HG02759 (cell line): ENCODE results near the gene KCND3.

ENCODE experiments used
- ATAC-seq: cut with Tn5 transposase; IDR thresholded peaks from one replicate; pipeline ENCODE4 v1.9.1; 2021; ENCODE audit warnings: mild to moderate bottlenecking, moderate library complexity; ENCODE audit not compliant: unreplicated experiment

KCND3 gene

DNA sequence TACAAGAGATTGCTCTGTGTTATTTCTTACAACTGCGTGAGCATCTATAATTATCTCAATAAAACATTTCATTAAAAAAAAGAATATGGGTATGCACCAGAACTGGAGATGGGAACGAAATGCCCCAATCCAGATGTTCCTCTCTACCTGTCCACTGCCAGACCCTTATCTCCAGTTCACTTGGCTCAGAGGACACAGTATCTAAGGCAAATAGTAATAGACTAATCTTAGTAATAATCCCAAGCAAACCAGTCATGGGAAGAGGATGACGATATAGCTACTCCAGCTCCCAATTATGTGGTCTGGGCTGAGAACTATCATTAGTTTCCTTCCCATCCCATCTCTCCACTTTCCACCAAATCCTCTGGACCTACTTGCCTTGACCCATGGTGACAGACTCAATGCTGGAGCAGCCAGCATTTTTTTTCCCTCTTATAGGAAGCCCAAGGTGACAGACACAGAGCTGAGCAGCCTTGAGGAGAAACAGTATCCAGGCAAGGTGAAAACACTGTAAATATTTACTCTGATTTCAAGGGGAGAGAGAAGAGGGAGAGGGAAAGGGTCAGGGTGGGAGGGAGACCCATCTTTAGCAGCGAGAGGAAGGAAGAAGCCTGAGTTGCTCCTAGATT lies 205.1 kb downstream of the KCND3 start:
- ATAC-seq, result no peak

DNA sequence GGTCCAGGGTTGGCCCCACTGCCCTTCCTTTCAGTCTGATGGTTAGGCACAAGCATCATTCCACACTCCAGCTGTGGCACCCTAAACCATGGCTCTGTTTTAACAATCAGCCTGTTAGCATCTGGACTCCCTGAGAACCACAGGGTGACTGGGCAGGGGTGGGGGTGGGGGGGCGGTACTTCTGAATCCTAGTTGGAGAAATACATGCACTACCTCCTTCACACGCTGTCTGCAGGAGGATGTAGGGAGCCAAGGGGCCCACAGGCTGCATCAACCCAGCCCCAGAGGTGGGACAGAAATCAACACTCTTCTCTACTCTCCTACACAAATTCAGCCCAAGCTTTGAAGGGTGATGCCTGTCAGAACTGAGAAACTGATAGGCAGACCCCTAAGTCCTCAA lies 209.9 kb downstream of the KCND3 start:
- ATAC-seq, result no peak

DNA sequence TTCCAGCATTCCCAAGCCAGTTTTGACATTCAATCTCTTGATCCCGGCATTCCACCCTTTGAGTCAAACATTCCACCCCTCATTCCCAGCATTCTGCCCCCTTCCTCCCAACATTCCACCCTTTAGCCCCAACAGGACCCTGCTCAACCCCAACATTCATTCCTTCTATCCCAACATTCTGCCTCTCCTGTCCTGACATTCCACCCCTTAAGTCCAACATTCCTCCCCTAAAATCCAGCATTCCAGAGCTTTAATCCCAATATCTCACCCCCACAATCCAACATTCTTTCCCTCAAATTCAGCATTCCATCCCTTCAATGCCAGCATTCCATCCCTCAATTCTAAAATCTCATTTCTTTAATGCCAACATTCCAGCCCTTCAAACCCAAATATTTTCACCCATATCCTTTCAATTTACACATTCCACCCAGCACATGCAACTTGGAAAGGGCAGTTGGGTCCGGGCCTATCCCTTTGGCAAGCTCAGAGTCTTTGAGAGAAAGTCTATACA lies 210.9 kb downstream of the KCND3 start:
- ATAC-seq, result no peak

DNA sequence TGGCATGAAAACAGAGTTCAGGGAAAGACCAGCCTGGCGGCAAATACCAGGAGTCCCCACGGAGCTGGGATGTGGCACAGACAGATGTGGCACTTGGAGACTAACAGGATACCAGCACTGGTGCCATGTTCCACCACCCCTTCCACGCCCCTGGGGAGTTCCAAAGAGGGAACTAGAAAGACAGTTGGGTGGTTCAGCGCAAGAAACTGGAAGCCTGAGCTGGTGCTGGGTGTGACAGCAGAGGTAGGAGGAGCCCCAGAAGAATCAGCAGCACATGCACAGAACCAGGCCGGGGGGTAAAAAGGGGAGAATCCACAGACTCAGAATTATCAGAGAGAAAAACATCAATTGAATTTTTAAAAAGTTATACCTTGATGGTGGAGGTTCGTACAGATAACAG lies 211.4 kb downstream of the KCND3 start:
- no peak for ATAC-seq

DNA sequence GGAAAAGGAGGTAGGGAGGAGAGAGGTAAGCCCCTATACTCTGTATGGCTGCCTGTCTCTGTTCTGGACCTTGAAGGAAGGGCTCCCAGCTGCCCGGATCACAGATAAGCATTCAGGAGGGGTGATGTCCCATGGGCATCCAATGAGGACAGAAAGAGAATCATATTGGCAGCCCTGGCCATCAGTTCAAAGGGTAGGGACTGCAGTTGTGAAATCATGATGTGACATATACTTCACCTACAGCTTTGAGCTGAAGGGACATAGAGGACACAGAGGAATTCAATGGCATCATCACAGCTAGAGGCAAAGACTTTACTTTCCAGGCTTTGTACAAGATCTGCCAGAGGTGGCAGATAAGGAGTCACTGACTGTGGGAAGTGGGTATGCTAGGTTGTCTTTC lies 212.2 kb downstream of the KCND3 start:
- ATAC-seq, result no peak

DNA sequence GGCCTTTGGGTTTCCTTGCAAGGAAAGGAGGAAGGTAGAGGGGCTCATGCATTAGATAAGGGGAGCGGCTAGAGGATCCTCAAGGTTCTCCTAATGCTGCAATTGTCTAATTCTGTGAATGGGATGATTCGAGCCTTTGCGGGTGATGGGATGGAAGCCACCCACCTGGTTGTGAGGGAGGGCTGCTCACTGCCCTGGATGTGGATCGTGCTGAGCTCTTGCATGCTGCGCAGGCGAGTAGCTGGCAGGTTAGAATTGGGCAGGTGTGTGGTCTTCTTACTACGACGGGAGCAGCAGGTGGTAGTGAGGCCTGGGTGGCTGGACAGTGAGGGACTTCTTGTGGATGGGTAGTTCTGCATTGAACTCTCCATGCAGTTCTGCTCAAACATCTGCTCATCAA lies 212.6 kb downstream of the KCND3 start:
- no peak for ATAC-seq

DNA sequence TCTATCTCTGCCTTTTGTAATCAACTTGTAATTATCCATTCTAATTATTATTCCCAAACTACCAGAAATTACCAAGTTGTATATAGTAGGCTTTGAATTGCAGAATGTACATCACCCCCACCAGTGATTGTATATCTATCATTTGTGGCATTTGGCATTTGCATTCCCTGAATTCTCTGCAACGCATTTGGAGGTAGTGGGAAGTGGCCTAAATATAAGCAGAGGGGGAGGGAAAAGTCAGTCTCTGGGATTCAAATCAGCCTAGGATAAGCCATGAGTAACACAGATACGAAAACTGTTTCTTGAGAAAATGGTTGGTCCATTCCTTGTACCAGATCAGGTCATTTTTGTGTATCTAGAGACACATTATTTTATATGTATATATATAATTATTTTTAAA lies 213.1 kb downstream of the KCND3 start:
- ATAC-seq, result no peak

DNA sequence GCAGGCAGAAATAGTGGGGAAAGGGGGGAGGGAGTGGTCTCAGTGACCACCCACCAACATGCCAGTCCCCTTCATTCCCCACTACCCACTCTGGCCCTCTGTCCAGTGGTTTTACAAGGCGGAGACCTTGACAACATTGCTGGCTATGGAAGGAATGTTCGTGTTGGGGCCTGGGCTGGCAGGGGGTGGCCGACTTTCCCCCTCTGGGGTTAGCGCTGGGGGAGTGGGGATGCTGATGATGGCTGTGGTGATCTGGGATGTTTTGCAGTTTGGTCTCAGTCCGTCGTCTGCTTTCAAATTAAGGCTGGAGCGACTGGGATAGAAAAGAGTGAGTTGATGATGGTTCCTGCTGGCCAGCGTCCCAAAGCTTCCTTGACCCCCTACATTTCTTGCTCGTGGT lies 213.5 kb downstream of the KCND3 start:
- ATAC-seq, result no peak

DNA sequence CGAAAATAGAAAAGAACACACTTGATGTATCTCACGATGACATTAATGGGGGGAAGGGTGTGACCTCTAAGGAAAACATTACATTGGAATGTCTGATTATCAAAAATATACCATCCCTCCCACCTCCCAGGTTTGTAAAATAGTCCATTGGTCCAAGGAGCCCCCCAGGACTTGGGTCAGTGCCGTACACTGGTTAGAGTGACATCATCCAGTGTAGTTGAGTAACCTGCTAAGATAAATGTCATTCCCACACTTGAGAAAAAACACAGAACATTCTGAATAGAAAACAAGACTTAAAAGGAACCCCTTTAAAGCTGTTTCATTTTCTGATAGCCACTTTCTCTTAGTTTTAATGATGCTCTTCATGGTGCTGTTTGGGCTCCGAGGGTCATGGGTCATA lies 218.6 kb downstream of the KCND3 start:
- no peak for ATAC-seq

DNA sequence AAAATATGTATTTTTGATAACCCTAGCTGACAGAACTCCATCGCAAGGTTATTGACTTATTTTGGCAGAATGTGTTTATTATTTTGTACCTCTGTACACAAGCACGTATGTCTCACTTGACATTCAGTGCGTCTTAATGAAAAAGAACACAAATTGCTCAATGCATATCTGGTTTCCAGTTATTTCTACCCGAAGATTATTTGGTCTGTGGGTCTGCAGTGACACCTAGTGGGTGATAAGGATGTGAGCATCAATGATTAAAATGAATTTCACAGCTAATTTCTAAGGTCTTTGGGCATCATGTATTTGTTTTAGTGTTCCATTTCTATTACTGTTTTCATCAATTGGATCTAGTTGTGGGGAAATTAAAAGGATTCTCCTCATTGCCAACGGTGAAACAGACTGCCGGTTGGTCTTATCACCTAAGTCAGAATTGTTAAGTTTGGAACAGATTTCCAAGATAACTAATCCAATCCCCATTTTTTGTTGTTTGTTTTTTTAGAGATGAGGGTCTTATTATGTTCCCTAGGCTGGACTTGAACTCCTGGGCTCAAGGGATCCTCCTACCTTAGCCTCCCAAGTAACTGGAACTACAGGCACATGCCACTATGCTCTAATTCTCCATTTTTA lies 219.8 kb downstream of the KCND3 start:
- ATAC-seq, result no peak

DNA sequence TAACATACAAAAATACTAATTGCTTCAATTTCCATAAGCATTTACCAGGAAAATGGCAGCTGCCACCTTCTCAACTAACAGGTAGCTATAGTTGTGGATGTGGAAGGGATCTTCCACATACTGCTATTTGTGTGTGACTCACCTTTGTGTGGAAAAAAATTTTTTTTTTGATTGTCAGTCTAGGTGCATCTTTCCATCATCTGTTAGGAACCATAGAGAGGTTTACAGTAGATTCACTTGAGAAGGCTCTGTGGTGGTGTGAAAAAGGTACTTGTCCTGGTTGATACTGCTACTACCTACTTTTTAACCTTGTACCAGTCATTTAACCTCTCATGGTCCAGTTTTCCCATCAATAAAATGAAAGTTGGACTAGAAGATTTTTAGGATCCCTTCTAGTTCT lies 220.8 kb downstream of the KCND3 start:
- ATAC-seq, result no peak

DNA sequence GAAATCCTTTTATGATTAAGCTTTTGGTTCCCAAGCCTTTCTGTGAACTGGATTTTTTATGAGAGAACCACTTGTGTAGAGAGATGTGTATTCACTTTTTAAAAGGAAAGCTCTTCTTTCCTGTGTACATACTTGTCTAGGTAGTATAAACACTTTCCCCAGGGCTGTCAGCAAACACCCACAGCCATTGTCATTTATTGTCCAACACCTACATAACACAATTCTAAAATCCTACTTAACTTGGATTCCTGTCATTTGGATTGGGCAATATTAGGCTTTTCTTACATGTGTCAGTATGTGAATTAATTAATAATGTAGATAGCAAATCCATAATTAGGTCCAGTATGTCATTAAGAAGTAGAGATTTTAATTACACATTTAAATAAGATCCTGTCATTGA lies 221.4 kb downstream of the KCND3 start:
- no peak for ATAC-seq

DNA sequence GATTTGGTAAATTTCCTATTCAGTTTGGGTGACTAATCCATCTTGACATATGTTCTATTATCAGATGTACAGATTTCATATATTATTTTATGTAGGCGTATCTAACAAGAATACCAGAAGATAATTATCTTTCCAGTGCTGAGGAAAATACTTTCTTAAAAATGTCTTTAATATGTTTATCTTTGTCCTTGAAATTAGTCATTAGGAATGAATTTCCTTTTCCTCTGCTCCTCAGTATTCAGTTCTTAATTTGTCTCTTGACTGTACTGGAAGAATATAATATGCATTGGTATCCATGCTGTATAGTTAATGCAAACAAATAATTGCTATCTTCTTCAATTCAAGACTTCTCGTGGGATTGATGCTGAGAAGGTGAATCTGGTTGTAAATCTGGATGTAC lies 227.1 kb downstream of the KCND3 start:
- no peak for ATAC-seq

DNA sequence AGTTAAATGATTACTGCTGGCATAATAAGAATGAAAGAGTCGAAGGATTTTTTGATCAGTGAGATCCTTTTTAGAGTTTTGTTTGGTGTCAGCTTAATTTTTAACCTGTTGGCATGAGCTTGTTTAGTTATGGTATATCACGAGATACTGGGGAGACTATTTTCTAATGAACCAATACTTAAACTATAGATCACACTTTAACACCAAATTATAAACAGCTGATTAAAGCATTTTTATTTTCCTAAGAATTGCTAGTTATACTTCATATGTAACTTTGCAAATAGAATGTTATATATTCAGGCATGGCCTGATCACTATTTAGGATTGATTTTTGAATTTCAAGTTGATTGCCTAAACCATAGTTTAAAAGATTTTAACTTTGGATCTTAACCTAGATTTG lies 227.8 kb downstream of the KCND3 start:
- no peak for ATAC-seq

DNA sequence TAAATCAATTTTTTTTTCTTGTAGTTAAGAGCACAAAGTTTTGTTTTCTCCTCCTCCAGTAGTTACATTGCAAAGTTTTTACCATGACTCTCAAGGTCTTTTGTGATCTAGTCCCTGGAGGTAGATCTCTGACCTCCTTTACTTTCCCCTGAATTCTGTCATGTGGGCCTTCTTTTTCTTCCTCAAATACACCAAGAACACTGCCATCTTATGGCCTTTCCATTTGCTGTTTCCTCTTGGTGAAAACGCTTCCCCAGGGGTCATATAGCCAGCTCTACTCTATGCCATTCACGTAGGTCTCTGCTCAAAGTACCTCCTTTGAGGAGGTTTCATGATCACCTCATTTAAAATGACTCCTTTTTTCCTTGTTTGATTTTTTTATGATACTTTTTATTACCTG lies 231.1 kb downstream of the KCND3 start:
- no peak for ATAC-seq

DNA sequence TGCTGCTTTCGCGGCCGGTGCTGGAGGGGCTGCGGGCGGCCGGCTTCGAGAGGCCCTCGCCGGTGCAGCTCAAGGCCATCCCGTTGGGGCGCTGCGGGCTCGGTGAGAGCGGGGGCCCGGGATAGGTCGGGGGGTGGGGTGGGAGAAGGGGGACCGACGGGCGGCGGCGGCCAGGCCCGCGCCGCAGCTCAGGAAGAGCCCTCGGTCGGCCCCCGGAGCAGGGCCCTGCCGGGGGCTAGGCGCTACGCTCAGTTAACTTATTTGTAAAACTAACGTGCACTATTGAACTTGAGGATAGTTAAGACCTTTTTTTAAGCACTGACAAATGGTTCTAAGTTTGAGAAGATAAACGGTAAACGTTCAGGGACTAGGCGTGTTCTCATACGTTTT lies 233.3 kb downstream of the KCND3 start:
- peak; percentile 20 for ATAC-seq

DNA sequence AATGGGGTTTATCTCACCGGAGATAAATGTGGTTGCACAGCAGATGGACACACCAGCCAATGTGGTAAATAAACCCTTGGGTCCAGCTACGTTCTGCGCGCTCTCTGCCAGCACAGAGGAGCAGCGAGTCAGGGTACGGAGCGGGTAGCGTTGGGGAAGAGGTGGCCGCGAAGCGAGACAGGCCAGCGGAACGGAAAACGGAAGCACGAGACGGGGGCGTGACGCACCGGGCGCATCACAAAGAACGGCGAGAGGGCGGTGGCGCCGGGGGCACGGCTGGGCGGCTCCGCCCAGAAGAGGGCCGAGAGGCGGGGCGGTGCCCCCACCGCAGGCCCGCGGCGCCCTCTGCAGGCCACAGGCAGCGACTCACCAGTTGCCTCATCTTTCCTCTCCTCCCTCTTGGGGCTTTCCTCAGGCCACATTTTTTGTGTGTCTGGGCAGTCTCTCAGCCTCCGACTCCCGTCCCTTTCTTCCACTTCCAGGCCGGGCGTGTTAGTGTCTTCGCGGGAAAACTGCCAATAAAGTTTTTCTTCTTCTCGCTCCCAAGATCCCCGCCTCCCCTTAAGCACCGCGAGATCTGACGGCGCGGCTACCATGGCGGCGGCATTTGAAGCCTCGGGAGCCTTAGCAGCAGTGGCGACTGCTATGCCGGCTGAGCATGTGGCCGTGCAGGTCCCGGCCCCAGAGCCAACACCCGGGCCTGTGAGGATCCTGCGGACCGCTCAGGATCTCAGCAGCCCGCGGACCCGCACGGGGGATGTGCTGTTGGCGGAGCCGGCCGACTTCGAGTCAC lies 233.9 kb downstream of the KCND3 start, which contains the start of gene DDX20:
DDX20 (plus strand) TSS at position 571 of the 793 bp plus-strand sequence; CDS start at position 595, 24 bp downstream.
- peak; percentile 93 for ATAC-seq

DNA sequence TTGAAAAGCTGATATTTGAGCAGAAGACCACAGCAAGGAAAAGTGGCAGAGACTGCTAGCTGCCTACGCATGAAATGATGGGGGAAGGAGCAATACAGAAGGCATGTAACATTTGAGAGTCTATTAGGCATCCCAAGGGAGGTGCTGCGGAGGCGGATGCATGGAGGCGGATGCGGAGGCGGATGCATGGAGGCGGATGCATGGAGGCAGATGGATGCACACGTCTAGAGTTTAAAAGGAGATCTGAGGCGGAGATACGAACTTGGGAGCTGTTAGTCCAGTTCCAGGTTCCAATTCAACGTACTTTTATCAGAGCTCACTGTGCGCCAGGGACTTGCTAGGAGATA lies 234.5 kb downstream of the KCND3 start:
- peak; percentile 10 for ATAC-seq

DNA sequence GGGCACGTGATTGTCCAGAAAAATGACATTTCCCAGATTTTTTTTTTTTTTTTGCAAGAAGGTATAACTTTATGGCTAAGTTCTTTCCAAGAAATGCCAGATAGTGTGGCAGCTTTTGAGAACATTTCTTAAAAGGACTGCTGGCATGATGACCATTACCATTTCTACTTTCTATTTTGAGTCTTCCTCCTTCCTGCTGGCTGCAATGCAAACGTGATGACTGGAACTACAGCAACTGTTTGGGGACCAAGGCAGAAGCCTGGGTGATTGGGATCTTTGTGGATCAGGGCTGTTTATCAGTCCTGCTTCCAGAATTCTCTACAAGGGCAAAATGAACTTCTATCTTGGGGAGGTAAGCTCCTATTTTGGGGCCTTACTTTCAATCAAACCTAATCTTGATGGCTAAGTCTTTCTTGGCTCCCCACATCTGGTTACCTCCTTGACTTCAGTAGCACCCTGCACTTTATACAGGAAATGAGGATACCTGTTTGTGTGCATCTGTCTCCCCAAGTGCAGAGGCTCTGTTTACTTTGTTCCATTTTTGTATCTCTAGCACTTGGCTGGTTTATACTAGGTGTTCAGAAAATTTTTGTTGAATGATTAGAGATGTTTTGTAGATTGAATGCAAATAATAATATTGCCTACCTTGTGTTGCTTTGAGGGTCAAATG lies 237.4 kb downstream of the KCND3 start:
- no peak for ATAC-seq

DNA sequence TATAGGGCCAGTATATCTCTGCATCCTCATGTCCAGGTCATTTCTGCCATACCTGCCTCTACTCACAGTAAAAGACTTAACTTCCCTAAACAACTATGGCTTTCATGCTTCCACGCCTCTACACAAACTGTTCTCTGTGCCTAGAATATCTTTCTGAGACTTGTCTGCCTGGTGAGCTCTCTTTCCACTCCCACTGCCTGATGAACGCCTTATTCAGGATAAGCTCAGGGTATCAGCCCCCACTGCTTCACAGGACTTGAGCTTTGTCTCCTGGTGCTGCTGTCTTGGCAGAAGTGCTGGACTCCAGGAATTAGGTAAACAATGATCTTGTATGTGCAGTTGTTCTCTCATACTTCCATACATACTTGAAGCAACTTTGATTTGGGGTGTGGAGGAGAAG lies 238.6 kb downstream of the KCND3 start:
- no peak for ATAC-seq

DNA sequence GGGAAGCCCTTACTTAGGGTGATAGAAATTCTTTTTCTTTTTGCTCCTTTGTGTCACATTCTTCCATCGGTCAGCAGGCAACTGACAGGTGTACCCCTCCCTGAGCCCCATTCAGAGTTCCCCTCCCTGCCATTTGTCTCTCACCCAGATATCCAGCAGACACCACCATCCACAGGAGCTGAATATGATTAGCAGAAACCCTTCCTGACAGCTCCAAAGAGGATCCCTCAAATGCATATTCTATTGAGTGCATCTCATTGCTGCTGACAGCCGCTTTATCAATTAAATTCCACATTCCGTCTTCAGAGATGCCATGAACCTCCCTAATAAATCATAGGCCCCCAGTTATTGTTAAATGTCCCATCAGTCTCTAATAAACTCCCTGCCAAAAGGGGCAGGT lies 239.8 kb downstream of the KCND3 start:
- ATAC-seq, result no peak

DNA sequence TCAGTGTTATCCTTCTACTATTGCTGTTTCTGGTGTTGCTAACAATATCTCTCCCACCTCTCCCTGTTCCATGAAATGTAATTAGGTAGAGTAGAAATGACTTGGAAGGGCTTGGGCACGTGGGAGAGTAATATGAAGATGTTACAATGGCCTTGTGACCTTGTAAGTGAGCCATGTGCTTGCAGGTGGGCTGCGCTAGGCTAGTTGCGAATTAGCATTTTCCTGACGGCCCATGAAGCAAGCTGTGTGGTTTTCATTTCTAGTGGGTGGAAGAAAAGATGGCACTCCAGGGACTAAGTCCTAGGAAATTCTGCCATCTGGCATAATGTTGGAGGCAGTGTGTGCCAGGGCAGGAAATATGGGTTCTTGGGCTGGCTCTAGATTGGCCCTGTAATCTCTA lies 241.5 kb downstream of the KCND3 start:
- no peak for ATAC-seq
